Heart left ventricle (tissue), 13 donors: ENCODE measurements around the gene ANP32A.

Experiments used
- POLR2A ChIP-seq, 2 donors: fragments of 450-650 bp; IDR thresholded peaks; one replicate each; pipeline ENCODE4 v1.6.1; 2017; ENCODE audit warnings: antibody characterized with exemption in 2 of 2, mild to moderate bottlenecking in 2 of 2, moderate library complexity in 2 of 2
- TF ChIP-seq, protein P1 (sequence below), 12 donors: fragments of 200-600 bp; sonication (generic) in 4 of 12; IDR thresholded peaks; one replicate each; pipeline versions ENCODE4 v1.5.0 to v1.8.0; 2018 to 2022; ENCODE audit warnings: antibody characterized with exemption in 12 of 12, mild to moderate bottlenecking in 5 of 12
- donor health status: ischemic (EF 13 %, LVEDD 7.1; RV severe dilation, severe dysfunction).
- donor health status: DM: no; HTN: yes; CAD: no.
- donor health status: DM: no; HTN: no; CAD: no.
- donor health status: ischemic (EF 25% LVEDD 6.9; RV normal size, moderate dysfunction).
- donor health status: ischemic (EF 25% LVEDD 5.7; RV mildly dilated, moderate dysfunction).
- donor health status: ischemic (EF 35%, LVEDD 5.7; RV mildly dilated, moderate dysfunction).
- donor health status: nonischemic (EF 11% LVEDD 7.7; RV severe dilation, severe dysfunction).
- donor health status: DM: yes; HTN: yes; CAD: no.
- donor health status: PGD.
- donor health status: ischemic (EF 29% LVEDD 5.4; RV normal size, mild dysfunction).
- donor health status: nonischemic (EF 23%, LVEDD 6.1; RV moderate dilation, normal function).

- TF ChIP-seq, protein P1, sequence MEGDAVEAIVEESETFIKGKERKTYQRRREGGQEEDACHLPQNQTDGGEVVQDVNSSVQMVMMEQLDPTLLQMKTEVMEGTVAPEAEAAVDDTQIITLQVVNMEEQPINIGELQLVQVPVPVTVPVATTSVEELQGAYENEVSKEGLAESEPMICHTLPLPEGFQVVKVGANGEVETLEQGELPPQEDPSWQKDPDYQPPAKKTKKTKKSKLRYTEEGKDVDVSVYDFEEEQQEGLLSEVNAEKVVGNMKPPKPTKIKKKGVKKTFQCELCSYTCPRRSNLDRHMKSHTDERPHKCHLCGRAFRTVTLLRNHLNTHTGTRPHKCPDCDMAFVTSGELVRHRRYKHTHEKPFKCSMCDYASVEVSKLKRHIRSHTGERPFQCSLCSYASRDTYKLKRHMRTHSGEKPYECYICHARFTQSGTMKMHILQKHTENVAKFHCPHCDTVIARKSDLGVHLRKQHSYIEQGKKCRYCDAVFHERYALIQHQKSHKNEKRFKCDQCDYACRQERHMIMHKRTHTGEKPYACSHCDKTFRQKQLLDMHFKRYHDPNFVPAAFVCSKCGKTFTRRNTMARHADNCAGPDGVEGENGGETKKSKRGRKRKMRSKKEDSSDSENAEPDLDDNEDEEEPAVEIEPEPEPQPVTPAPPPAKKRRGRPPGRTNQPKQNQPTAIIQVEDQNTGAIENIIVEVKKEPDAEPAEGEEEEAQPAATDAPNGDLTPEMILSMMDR (IDR thresholded peaks at IDR 0.05) = no peak
- TF ChIP-seq POLR2A (IDR thresholded peaks at IDR 0.05) = no peak
Measured at GRCh38 chr15:68849497-68849896, 28.8 kb upstream of the ANP32A start.
